ENCODE data around the gene ELMOD1.
"Not testable (repeated sequence)": the region's sequence is repeated elsewhere in the genome, so short reads cannot be mapped to it uniquely, and the experiment has no call there.

Gene ELMOD1

GRCh38 chr11:107590460-107591377, at the start of gene ELMOD1:
Gene ELMOD1, plus strand, starts transcription at chr11:107591147. Its CDS starts 27,043 bp downstream, at chr11:107618190.
- no peak for DNase-seq (ENCODE audit: low read depth)

- no peak for DNase-seq (ENCODE audit: low read depth)
These were observed 45.8 kb upstream of the ELMOD1 start for GRCh38 chr11:107545101-107545514.

GRCh38 chr11:107547961-107548360, 43.0 kb upstream of the ELMOD1 start:
- no peak for DNase-seq (ENCODE audit: low read depth)

- DNase-seq (ENCODE audit: low read depth): no peak
These were observed 41.5 kb upstream of the ELMOD1 start for GRCh38 chr11:107549253-107549953.

GRCh38 chr11:107549954-107550285, 41.0 kb upstream of the ELMOD1 start:
- DNase-seq (ENCODE audit: low read depth): no peak

GRCh38 chr11:107550304-107550703, 40.6 kb upstream of the ELMOD1 start:
- no peak for DNase-seq (ENCODE audit: low read depth)

- no peak for DNase-seq (ENCODE audit: low read depth)
These were observed 29.3 kb upstream of the ELMOD1 start for GRCh38 chr11:107561688-107562087.

GRCh38 chr11:107562647-107563208, 28.2 kb upstream of the ELMOD1 start:
- no peak for DNase-seq (ENCODE audit: low read depth)

- no peak for DNase-seq (ENCODE audit: low read depth)
These were observed 27.2 kb upstream of the ELMOD1 start for GRCh38 chr11:107563702-107564101.

- DNase-seq (ENCODE audit: low read depth): no peak
These were observed 26.1 kb upstream of the ELMOD1 start for GRCh38 chr11:107564877-107565218.

- DNase-seq (ENCODE audit: low read depth): peak; percentile 66
These were observed 25.6 kb upstream of the ELMOD1 start, which contains the start of gene ALKBH8 for GRCh38 chr11:107565219-107565937. Gene ALKBH8, minus strand, starts transcription at chr11:107565735. Its CDS starts 4,842 bp downstream, at chr11:107560893.

- not testable (repeated sequence) for DNase-seq (ENCODE audit: low read depth)
These were observed 24.9 kb upstream of the ELMOD1 start for GRCh38 chr11:107565955-107566501.

- DNase-seq (ENCODE audit: low read depth): no peak
These were observed 24.4 kb upstream of the ELMOD1 start for GRCh38 chr11:107566569-107566968.

GRCh38 chr11:107567739-107568335, 23.1 kb upstream of the ELMOD1 start:
- no peak for DNase-seq (ENCODE audit: low read depth)

- DNase-seq (ENCODE audit: low read depth): no peak
These were observed 20.9 kb upstream of the ELMOD1 start for GRCh38 chr11:107570015-107570414.

- no peak for DNase-seq (ENCODE audit: low read depth)
These were observed 17.5 kb upstream of the ELMOD1 start for GRCh38 chr11:107573438-107573837.

- peak; percentile 27 for DNase-seq (ENCODE audit: low read depth)
These were observed 14.2 kb upstream of the ELMOD1 start for GRCh38 chr11:107576497-107577345.

- DNase-seq (ENCODE audit: low read depth): no peak
These were observed 13.6 kb upstream of the ELMOD1 start for GRCh38 chr11:107577346-107577711.

- not testable (repeated sequence) for DNase-seq (ENCODE audit: low read depth)
These were observed 11.8 kb upstream of the ELMOD1 start for GRCh38 chr11:107579169-107579568.

GRCh38 chr11:107581147-107581546, 9.8 kb upstream of the ELMOD1 start:
- no peak for DNase-seq (ENCODE audit: low read depth)
